NCI-H128 (cell line): ENCODE measurements around the gene SURF2.
A peak's percentile ranks its signal among the peaks of the same experiment; 100 is the strongest.
"Not testable (repeated sequence)": the region's sequence is repeated elsewhere in the genome, so short reads cannot be mapped to it uniquely, and the experiment has no call there.

Experiments used
- DNase-seq: peaks from one replicate; lab custom pipeline; 2025; ENCODE audit not compliant: unreplicated experiment; lab: John Stamatoyannopoulos, UW

The SURF2 gene

DNA sequence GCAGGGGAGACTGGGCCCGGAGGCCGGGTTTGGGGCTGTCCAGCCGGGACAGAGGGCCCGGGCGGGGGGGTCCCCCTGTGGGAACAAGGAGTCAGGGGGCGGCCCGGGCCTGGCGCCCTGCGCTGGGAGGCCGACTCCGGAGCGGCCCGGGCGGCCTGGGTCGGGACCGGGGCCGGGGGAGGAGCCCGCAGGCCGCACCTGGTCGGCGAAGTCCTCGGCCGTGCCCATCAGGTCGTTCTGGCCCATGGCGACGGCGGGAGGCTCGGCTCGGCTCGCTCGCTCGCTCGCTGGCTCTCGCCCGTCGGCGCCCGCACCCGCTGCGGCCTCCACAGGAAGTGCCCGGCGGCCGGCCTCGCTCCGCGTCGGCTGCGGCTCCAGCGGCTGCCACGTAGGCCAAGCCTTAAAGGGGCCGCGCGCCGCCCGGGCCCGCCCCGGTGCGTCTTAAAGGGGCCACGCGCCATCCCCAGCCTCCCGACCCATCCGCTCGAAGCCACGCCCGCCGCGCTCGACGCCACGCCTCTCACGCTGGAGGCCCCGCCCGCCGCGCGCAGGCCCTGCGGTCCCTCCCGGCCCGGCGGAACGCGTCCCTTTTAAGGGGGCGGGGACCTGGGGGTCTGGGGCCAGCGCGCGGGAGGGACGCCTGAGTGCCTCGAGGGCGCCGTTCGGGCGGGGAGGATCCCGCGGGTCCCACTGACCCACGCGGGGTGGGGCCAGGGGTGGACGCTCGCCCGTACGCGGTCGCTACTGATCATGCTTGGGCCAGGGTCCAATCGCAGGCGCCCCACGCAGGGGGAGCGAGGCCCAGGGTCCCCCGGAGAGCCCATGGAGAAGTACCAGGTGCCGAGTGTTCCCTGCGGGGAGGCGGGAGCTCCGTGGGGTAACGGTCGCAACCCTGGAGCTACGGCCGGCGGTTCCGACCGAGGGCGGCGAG, 19.6 kb downstream of the SURF2 start, which contains the start of the genes STKLD1 and SURF4:
Gene STKLD1 (plus strand): TSS at position 643 of the 931 bp plus-strand sequence. CDS start 108 bp downstream, at position 751.
Gene SURF4 (minus strand): TSS at position 337 of the 931 bp plus-strand sequence. CDS start 91 bp downstream, at position 246.
- peak; percentile 94 for DNase-seq

DNA sequence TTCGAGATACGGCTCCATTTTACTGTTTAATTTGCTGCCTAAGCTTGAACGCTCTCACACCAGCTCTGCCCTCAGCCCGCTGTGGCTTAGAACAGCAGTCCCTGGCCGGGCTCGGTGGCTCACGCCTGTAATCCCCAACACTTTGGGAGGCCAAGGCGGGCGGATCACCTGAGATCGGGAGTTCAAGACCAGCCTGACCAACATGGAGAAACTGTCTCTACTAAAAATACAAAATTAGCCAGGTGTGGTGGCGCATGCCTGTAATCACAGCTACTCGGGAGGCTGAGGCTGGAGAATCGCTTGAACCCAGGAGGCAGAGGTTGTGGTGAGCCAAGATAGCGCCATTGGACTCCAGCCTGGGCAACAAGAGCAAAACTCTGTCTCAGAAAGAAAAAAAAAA, 20.9 kb downstream of the SURF2 start:
- not testable (repeated sequence) for DNase-seq

DNA sequence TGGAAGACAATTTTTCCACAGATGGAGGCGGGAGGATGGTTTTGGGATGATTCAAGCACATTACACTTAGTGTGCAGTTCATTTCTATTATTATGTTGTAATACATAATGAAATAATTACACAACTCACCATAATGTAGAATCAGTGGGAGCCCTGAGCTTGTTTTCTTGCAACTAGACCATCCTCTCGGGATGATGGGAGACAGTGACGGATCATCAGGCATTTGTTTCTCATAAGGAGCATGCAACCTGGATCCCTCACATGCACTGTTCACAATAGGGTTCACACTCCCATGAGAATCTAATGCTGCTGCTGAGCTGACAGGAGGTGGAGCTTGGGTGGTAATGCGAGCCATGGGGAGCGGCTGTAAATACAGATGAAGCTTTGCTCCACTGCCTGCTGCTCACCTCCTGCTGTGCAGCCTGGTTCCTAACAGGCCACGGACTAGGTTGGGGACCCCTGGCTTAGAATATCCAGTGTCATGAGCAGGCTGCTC, 21.4 kb downstream of the SURF2 start:
- no peak for DNase-seq

DNA sequence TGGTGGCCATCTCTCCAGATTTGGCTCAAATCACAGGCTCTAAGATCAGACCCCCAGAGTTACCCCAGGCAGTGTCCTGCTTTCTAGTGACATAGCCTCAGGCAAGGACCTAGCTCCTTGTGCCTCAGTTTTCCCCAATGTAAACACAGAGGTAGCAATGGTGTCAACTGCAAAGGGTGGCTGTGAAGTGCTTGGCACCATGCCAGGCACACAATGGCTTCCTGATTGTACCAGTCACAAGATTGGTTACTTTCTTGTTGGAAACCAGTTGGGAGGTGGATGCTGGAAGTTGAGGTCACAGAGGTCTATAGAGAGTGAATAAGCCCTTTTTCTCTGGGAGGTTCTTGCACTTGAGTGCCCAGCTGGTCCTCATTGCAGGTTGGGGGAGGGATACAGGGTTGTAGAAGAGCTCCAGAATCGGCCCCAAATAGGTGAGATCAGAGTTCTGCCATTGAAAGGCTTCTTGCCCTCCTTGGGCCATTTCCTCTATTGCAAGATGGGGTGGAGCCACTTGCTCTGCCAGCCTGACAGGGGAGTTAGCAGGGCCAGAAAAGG, 22.1 kb downstream of the SURF2 start:
- no peak for DNase-seq

DNA sequence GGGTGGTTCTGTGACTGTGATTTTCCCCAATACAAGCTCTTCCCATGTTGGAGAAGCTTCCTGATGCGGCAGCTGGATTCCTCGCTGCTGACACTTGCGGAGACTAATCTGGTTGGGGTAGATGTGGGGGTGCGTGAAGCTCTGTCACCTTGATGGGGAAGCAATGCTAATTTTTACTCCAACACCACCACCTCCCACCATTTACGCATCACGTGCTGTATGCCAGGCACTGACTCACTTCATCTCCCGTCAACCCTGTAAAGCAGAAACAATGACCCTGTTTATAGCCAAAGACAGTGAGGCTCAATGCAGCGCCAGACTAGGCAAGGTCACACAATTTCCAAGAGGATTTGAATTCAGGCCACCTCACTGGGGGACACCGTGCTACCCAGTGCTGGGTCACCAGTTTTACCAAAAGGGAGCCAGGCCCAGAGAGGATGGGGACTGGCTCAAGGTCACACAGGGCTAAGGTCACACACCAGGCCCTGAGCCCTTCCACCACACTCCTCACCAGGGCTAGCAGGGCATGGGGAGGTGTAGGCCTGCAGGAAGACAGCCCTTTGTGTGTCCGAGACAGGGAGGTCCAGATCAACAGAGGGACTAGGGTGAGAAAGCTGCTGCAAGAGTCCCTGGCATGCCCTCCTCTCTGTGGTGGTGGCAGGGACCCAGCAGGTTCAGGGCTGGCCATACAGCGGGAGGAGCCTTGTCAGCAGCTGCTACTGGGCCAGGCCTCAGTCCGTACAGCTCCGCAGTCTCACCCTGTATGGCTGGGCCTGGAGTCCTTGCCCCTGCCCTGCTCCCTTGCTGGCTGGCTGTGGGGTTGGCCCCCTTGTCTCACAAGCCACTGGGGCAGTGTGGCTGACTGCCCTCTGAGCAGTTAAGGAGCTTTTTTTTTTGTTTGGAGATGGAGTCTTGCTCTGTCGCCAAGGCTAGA, 23.1 kb downstream of the SURF2 start:
- DNase-seq, result no peak

DNA sequence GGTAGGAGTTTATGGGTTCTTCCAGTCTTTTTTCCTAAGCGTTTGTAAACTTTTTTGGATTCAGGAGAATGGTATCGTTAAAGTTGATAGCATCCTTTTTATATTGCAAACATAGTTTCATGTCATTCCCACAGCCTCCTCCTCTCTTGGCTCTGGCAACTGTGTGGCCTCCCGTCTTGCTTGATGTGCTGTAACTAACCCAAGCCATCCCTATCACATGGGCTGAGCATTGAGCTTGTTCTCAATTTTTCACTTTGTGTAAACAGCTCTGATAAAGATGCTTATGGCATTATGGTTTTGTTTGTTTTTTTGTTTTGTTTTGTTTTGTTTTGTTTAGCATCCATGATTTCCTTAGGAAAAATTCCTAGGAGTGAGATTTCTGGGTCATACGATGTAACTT, 24.4 kb downstream of the SURF2 start:
- no peak for DNase-seq

DNA sequence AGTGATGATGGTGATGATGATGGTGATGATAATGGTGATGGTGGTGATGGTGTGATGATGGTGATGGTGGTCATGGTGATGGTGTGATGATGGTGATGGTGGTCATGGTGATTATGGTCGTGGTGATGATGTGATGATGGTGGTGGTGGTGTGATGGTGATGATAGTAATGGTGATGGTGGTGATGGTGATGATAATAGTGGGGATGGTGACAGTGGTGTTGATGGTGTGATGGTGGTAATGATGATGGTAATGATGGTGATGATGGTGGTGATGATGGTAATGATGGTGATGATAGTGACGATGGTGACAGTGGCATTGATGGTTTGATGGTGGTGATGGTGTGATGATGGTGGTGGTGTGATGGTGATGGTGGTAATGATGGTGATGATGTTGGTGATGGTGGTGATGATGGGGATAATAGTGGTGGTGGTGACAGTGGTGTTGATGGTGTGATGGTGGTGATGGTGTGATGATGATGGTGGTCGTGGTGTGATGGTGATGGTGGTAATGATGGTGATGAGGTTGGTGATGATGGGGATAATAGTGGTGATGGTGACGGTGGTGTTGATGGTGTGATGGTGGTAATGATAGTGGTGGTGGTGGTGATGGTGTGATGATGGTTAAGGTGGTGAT, 26.3 kb downstream of the SURF2 start:
- no peak for DNase-seq

- no peak for DNase-seq
Observed at GRCh38 chr9:133383438-133383837, 27.1 kb downstream of the SURF2 start.

GRCh38 chr9:133384736-133385321, 28.5 kb downstream of the SURF2 start:
- DNase-seq, result no peak

- DNase-seq, result no peak
Observed at GRCh38 chr9:133385452-133385851, 29.1 kb downstream of the SURF2 start.

GRCh38 chr9:133386338-133386737, 30.0 kb downstream of the SURF2 start:
- DNase-seq, result no peak

- no peak for DNase-seq
Observed at GRCh38 chr9:133387680-133388079, 31.3 kb downstream of the SURF2 start.

DNA sequence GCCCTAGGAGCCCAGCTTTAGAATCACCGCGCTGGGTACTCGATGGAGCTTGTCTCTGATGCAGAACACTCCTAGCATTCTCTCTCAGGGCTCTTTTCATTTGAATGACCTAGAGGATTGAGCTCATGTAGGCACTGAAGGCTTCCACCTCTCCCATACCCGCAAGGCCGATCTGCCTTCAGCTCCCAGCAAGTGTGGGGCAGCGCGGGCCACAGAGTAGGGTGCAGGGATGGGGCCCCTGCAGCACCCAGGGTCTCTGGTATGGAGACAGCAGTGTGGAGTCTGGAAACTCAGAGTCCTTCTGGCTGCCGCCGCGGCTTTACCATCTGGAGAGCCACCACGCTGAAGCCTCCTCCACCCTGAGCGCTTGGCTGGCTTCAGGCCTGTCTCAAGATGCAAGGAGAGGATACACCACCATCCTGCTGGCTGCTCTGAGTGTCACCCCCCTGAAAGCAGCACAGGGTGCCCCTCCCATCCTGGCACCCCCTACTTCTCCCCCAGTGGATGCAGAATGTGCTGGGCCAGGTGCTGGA, 32.7 kb downstream of the SURF2 start:
- DNase-seq, result no peak

GRCh38 chr9:133389562-133389961, 33.2 kb downstream of the SURF2 start:
- DNase-seq, result no peak

DNA sequence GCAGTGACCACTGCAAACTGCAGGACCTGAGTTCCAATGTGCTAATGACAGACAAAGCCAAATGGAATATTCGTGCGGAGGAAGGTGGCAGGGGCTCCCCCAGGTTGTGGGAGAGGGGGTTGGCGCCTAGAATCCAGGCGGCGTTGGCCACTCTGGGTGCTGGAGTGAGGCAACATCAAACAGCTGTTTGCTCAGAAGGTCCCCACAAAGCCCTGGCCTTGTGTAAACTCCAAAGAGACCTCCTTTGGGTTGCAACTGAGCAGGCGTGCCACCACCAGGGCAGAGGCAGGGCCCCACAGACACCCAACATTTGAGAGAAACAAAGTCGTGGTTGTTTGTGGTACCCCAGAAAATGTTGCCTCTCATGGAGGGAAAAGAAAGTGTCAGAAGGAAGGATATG, 34.4 kb downstream of the SURF2 start:
- DNase-seq, result no peak

DNA sequence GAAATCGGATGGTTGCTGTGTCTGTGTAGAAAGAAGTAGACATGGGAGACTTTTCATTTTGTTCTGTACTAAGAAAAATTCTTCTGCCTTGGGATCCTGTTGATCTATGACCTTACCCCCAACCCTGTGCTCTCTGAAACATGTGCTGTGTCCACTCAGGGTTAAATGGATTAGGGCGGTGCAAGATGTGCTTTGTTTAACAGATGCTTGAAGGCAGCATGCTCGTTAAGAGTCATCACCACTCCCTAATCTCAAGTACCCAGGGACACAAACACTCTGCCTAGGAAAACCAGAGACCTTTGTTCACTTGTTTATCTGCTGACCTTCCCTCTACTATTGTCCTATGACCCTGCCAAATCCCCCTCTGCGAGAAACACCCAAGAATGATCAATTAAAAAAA, 35.1 kb downstream of the SURF2 start:
- not testable (repeated sequence) for DNase-seq

GRCh38 chr9:133392308-133392707, 36.0 kb downstream of the SURF2 start:
- not testable (repeated sequence) for DNase-seq

DNA sequence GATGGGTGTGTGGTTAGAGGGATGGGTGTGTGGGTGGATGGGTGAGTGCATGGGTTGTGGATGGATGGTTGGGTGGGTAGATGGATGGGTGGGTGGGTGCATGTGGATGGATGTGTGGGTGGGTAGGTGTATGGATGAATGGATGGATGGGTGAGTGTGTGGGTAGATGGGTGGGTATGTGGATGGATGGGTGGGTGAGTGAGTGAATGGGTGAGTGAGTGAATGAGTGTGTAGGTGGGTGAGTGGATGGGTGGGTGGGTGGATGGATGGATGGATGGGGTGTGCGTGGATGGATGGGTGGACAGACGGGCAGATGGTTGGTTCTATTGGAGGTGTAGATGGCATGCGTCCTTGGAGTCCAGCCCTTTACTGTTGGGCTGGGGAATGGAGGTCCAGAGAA, 37.0 kb downstream of the SURF2 start:
- no peak for DNase-seq

DNA sequence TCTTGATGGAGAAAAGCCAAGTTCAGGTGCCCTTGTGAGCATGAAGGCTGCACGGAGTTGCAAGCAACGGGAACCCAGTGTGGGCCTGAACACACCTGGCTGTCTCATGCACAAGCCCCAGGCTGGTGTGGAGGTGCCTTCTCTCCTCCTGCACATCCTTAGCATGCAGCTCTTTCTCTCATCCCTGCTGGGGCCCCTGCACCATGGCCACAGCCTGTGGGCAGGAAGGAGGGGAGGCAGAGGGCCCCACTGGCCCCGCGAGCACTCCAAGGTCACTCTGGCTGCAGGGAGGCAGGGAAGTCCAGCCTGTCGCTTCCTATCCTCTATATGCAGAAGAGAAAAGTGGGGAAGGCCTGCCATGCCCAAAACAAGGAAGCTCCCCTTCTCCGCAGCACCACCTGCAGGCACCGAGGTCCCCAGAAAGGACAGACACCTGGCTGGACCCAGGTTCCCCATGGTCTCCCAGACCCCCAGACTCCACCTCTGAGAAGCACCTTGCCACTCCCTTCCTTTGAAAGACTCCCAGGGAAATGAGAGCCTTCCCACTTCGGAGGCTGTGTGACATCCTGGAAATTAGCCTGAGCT, 38.4 kb downstream of the SURF2 start:
- no peak for DNase-seq

- no peak for DNase-seq
Observed at GRCh38 chr9:133396952-133397351, 40.6 kb downstream of the SURF2 start.
